ENCODE results near the gene SDR42E2. TPM values are rescaled to one million over a fixed set of nuclear protein-coding genes. Genes with fewer than 3 reads are reported as not detected.

The SDR42E2 gene
- total and polyA plus RNA-seq, 2 donors (not counting 1 experiment from before 2014, with no cell fraction given), result 0.12 to 0.62 TPM

DNA sequence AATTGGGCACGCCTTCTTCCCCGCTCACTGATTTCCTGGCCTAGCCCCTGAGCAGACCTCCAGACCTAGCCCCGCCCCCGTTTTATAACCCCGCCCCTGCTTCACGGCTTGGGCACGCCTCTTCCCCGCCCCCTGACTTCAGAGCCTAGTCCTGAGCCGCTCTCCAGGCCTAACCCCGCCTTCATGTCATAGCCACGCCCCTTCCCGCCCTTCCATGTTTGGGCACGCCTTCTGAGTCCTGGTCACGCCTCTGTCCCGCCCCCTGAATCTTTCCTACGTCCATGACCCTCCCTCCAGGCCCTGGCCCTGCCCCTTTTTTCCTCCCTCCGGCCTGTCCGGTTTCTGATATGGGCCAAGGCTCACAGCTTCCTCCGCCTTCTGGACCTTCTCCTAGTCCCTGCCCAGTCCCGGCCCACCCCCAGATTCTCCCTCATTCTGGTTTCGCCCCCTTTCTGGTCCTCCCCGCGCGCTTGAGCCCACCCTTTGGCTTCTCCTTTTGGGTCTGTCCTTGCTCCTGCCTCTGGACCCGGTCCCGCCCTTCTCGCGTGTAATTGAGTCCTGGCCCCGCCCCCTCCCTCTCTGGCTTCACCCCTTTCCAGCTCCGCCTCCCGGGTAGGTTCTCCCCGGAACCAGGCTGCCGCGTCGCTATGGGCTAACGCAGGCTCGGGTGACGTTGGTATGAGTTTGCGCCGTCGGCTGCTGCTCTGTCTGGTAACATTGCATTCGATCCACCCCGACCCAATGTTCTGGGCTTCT, 28.6 kb downstream of the SDR42E2 start:
- ChIA-PET CTCF (interaction anchor here (1.0 to 7.0 kb wide), 4 partner anchors 14 to 189 kb away, joined by 3 to 89 read pairs (median 16); partner anchors contain the start of genes EEF2K and POLR3E), POLR2A (interaction anchor here (0.5 to 5.0 kb wide), 13 partner anchors 14 to 1291 kb away, joined by 3 to 28 read pairs (median 4); partner anchors contain the start of genes EEF2K and POLR3E)
- peak overlapping the region; percentile 96 to 100 for H3K27ac ChIP-seq (ENCODE audit: low read length in 2 of 2)
- ATAC-seq (ENCODE audit: low read depth), result peak; percentile 58
- no peaks in the 10 kb centered on the region for H3K27me3 ChIP-seq (replicated peaks in 1 of 4; ENCODE audit: control extremely low read depth in 1 of 4, control insufficient read depth in 3 of 4, insufficient read depth in 4 of 4, low read length in 3 of 4)
- Mint-ChIP-seq H3K4me1 (peaks cover 59% of the 10 kb centered on the region), H3K4me3 (peak overlapping the region; percentile 99), H3K9me3 (ENCODE audit: insufficient read depth) (peaks cover 7% of the 10 kb centered on the region), H3K27ac (peak overlapping the region; percentile 100), H3K27me3 (peaks cover 3% of the 10 kb centered on the region)
- peak overlapping the region; percentile 90 for H3K9ac ChIP-seq (ENCODE audit: low read length)
- H3K36me3 ChIP-seq (replicated peaks in 1 of 2; ENCODE audit: control extremely low read depth in 1 of 2, control insufficient read depth in 1 of 2, extremely low read depth in 1 of 2, insufficient read depth in 2 of 2, low read length in 1 of 2), result no peaks in the 10 kb centered on the region
- H3K79me2 ChIP-seq (ENCODE audit: control insufficient read depth, insufficient read depth, low read length), result no peaks in the 10 kb centered on the region
- 0% methylated on average over 42 of the region's 43 CpGs for WGBS (ENCODE audit: insufficient coverage)
- no peak for TF ChIP-seq EZH2 (IDR thresholded peaks at IDR 0.05; ENCODE audit: borderline replicate concordance, insufficient read depth, low read depth, low read length, poor library complexity, severe bottlenecking)
- TF ChIP-seq, protein P1, sequence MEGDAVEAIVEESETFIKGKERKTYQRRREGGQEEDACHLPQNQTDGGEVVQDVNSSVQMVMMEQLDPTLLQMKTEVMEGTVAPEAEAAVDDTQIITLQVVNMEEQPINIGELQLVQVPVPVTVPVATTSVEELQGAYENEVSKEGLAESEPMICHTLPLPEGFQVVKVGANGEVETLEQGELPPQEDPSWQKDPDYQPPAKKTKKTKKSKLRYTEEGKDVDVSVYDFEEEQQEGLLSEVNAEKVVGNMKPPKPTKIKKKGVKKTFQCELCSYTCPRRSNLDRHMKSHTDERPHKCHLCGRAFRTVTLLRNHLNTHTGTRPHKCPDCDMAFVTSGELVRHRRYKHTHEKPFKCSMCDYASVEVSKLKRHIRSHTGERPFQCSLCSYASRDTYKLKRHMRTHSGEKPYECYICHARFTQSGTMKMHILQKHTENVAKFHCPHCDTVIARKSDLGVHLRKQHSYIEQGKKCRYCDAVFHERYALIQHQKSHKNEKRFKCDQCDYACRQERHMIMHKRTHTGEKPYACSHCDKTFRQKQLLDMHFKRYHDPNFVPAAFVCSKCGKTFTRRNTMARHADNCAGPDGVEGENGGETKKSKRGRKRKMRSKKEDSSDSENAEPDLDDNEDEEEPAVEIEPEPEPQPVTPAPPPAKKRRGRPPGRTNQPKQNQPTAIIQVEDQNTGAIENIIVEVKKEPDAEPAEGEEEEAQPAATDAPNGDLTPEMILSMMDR (IDR thresholded peaks at IDR 0.05), result no peak
- H4K20me1 ChIP-seq (ENCODE audit: control insufficient read depth, insufficient read depth, low read length, poor library complexity, severe bottlenecking), result no peaks in the 10 kb centered on the region
- peak overlapping the region; percentile 53 to 78 (median 66) for H3K4me3 ChIP-seq (ENCODE audit: control extremely low read depth in 1 of 5, extremely low read depth in 1 of 5, insufficient read depth in 1 of 5, low read depth in 2 of 5, low read length in 4 of 5)
- peak; percentile 100 for DNase-seq
- peaks cover 0 to 4% (median 0%) of the 10 kb centered on the region in 3 donors for H3K9me3 ChIP-seq (ENCODE audit: control extremely low read depth in 1 of 3, control insufficient read depth in 2 of 3, insufficient read depth in 1 of 3, low read length in 2 of 3)
- intact Hi-C loops (cut with micrococcal nuclease), result loop anchor here (1.0 to 10.0 kb wide), 9 partner anchors 15 to 1450 kb away; partner anchors contain the start of genes CDR2, DCUN1D3, EEF2K and LYRM1
- H3K4me1 ChIP-seq (ENCODE audit: control insufficient read depth in 2 of 2, insufficient read depth in 2 of 2, low read length in 2 of 2), result peaks cover 43 to 52% of the 10 kb centered on the region in 2 donors
- peak overlapping the region; percentile 65 for H2AFZ ChIP-seq (ENCODE audit: insufficient read depth, low read depth, low read length, poor library complexity, severe bottlenecking)
- H3K4me2 ChIP-seq (replicated peaks; ENCODE audit: low read depth, low read length, poor library complexity, severe bottlenecking), result peak overlapping the region; percentile 88
